Caco-2 (cell line): ENCODE data around the gene ADIPOQ. TPM values are rescaled to one million over a fixed set of nuclear protein-coding genes. Genes with fewer than 3 reads are reported as not detected.
"Not testable (repeated sequence)": the region's sequence is repeated elsewhere in the genome, so short reads cannot be mapped to it uniquely, and the experiment has no call there.

Experiments
- BruUV-seq: library from RNA; stranded (reverse); fragments of 400-500 nt; replicated peaks from 2 replicates; lab custom pipeline; 2021; lab: Mats Ljungman, UMichigan
- CTCF ChIA-PET: fragments of 300-600 bp; sonication (Branson Sonifier 250); formaldehyde crosslinking; loops from one replicate; lab custom pipeline; 2022; ENCODE audit warnings: antibody characterized with exemption; lab: Charles Lee
- POLR2A ChIA-PET: fragments of 300-600 bp; sonication (Branson Sonifier 250); formaldehyde crosslinking; loops from one replicate; lab custom pipeline; 2022; ENCODE audit warnings: antibody characterized with exemption; lab: Charles Lee
- DNase-seq, 2 experiments: peaks; one replicate each; pipeline versions ENCODE4 v3.0.0 to v3.0.0-alpha.2; 2020 to 2022
- H3K27me3 ChIP-seq: replicated peaks from 2 replicates; pipeline ENCODE4 v1.6.0; 2011; ENCODE audit warnings: low read length; ENCODE audit not compliant: control insufficient read depth, insufficient read depth
- H3K36me3 ChIP-seq: 2 replicates; pipeline ENCODE4 v1.5.1; 2011; ENCODE audit warnings: low read length; ENCODE audit not compliant: control insufficient read depth, insufficient read depth
- H3K4me1 ChIP-seq: fragments of 250-450 bp; sonication (Bioruptor Pico); 2 replicates; pipeline ENCODE4 v1.5.1; 2020; ENCODE audit warnings: mild to moderate bottlenecking
- H3K4me3 ChIP-seq: 2 replicates; pipeline ENCODE4 v1.5.1; 2011; ENCODE audit warnings: low read depth, mild to moderate bottlenecking, control low read depth, low read length
- H3K9me3 ChIP-seq: fragments of 250-450 bp; sonication (Bioruptor Pico); 2 replicates; pipeline ENCODE4 v1.5.1; 2020; ENCODE audit warnings: mild to moderate bottlenecking, moderate library complexity
- H3K27ac Mint-ChIP-seq: one replicate; pipeline ENCODE4 v1.8.0; 2022; ENCODE audit warnings: mixed read lengths; ENCODE audit not compliant: unreplicated experiment
- H3K27me3 Mint-ChIP-seq: one replicate; pipeline ENCODE4 v1.8.0; 2022; ENCODE audit warnings: mixed read lengths; ENCODE audit not compliant: insufficient read depth, unreplicated experiment
- H3K36me3 Mint-ChIP-seq: one replicate; pipeline ENCODE4 v1.8.0; 2022; ENCODE audit warnings: mild to moderate bottlenecking, mixed read lengths; ENCODE audit not compliant: insufficient read depth, unreplicated experiment
- H3K4me1 Mint-ChIP-seq: one replicate; pipeline ENCODE4 v1.8.0; 2022; ENCODE audit warnings: low read depth, mixed read lengths; ENCODE audit not compliant: unreplicated experiment
- H3K4me3 Mint-ChIP-seq: one replicate; pipeline ENCODE4 v1.8.0; 2022; ENCODE audit warnings: mild to moderate bottlenecking, moderate library complexity, mixed read lengths; ENCODE audit not compliant: unreplicated experiment
- H3K9me3 Mint-ChIP-seq: one replicate; pipeline ENCODE4 v1.8.0; 2022; ENCODE audit warnings: mixed read lengths; ENCODE audit not compliant: unreplicated experiment
- CTCF ChIP-seq, 2 experiments: fragments of 200-600 bp in 1 of 2; IDR thresholded peaks; 1 replicate in 1 of 2; 2 replicates in 1 of 2; pipeline versions ENCODE4 v1.5.1 to v1.8.0; 2011 to 2022; ENCODE audit warnings: antibody characterized with exemption in 1 of 2, control low read depth in 1 of 2, inconsistent platforms in 1 of 2, low read depth in 1 of 2, low read length in 1 of 2, mild to moderate bottlenecking in 1 of 2, moderate library complexity in 1 of 2; ENCODE audit not compliant: insufficient read depth in 1 of 2, severe bottlenecking in 1 of 2, unreplicated experiment in 1 of 2
- intact Hi-C: fragments of 100-400 bp; cut with micrococcal nuclease; formaldehyde crosslinking; loops from one replicate; pipeline ENCODE4 v1.10.0; 2022; ENCODE audit not compliant: unreplicated experiment
- total RNA-seq: library from RNA; stranded (reverse); gene quantifications from 2 replicates; pipeline ENCODE4 v1.2.3, GENCODE V29; 2022

Gene ADIPOQ
- total RNA-seq, 1 experiment from 2014 or later = not detected

- Mint-ChIP-seq H3K4me1 (no peaks in the 10 kb centered on the region), H3K27me3 (no peaks in the 10 kb centered on the region), H3K27ac (no peak overlapping the region), H3K4me3 (no peak overlapping the region), H3K36me3 (peaks cover 44% of the 10 kb centered on the region), H3K9me3 (no peaks in the 10 kb centered on the region)
- no TSS peak for BruUV-seq
- intact Hi-C loops = no loop called here
- POLR2A ChIA-PET = no interaction called here
- Histone ChIP-seq H3K36me3 (no peaks in the 10 kb centered on the region), H3K27me3 (no peaks in the 10 kb centered on the region), H3K9me3 (no peaks in the 10 kb centered on the region), H3K4me1 (no peaks in the 10 kb centered on the region), H3K4me3 (no peak overlapping the region)
- CTCF ChIA-PET = no interaction called here
- no peak for DNase-seq
- TF ChIP-seq CTCF (IDR thresholded peaks at IDR 0.05; ENCODE audit: insufficient read depth in 1 of 2, low read depth in 1 of 2, low read length in 1 of 2, severe bottlenecking in 1 of 2, unreplicated experiment in 1 of 2) = no peak
Measured at GRCh38 chr3:186802701-186803100, 39.8 kb upstream of the ADIPOQ start.

GRCh38 chr3:186803447-186803846 lies 39.1 kb upstream of the ADIPOQ start:
- peaks cover 40% of the 10 kb centered on the region for H3K36me3 Mint-ChIP-seq
- intact Hi-C loops, H3K27me3 ChIP-seq: not testable (repeated sequence)

GRCh38 chr3:186806089-186807055 lies 36.1 kb upstream of the ADIPOQ start, which contains the start of gene RFC4:
Gene RFC4, minus strand, starts transcription at chr3:186806482. Its CDS starts 1,769 bp downstream, at chr3:186804713.
- no peak for TF ChIP-seq CTCF (IDR thresholded peaks at IDR 0.05; ENCODE audit: insufficient read depth in 1 of 2, low read depth in 1 of 2, low read length in 1 of 2, severe bottlenecking in 1 of 2, unreplicated experiment in 1 of 2)
- no peaks in the 10 kb centered on the region for H3K4me1 Mint-ChIP-seq
- peak within 1 kb of the TSS; percentile 84 for H3K27ac Mint-ChIP-seq
- H3K4me3 Mint-ChIP-seq = peak within 1 kb of the TSS; percentile 74
- Histone ChIP-seq H3K4me3 (peak within 1 kb of the TSS; percentile 73), H3K36me3 (no peaks in the 10 kb centered on the region), H3K9me3 (no peaks in the 10 kb centered on the region), H3K27me3 (no peaks in the 10 kb centered on the region), H3K4me1 (no peaks in the 10 kb centered on the region)
- H3K9me3 Mint-ChIP-seq = no peaks in the 10 kb centered on the region
- POLR2A ChIA-PET = interaction anchor here (0.6 to 1.3 kb wide), 3 partner anchors 17 to 32 kb away, joined by 3 to 8 read pairs (median 4); partner anchors contain the start of gene EIF4A2
- BruUV-seq = TSS peak; percentile 89
- DNase-seq = peak; percentile 87
- no peaks in the 10 kb centered on the region for H3K27me3 Mint-ChIP-seq
- CTCF ChIA-PET = interaction anchor here (0.7 kb wide), 1 partner anchor 192 kb away, joined by 4 read pairs; no protein-coding TSS in a partner anchor
- H3K36me3 Mint-ChIP-seq = peaks cover 30% of the 10 kb centered on the region
- intact Hi-C loops = loop anchor here (2.0 kb wide), 1 partner anchor 16 kb away; no protein-coding TSS in a partner anchor

More at GRCh38 chr3:186803447-186803846, 39.1 kb upstream of the ADIPOQ start:
- H3K4me3 Mint-ChIP-seq, H3K27ac Mint-ChIP-seq, H3K4me3 ChIP-seq, H3K27me3 Mint-ChIP-seq, H3K4me1 Mint-ChIP-seq, H3K9me3 ChIP-seq, H3K36me3 ChIP-seq, DNase-seq, H3K9me3 Mint-ChIP-seq, POLR2A ChIA-PET, BruUV-seq, H3K4me1 ChIP-seq, CTCF ChIA-PET: not testable (repeated sequence)
